Tibial nerve (tissue), 4 donors: ENCODE results near the gene USP17L12. TPM values are rescaled to one million over a fixed set of nuclear protein-coding genes. Genes with fewer than 3 reads are reported as not detected.
"Not testable (repeated sequence)": the region's sequence is repeated elsewhere in the genome, so short reads cannot be mapped to it uniquely, and the experiment has no call there.

ENCODE experiments used
- DNase-seq, 2 donors: peaks; one replicate each; pipeline ENCODE4 v3.0.0-alpha.2; 2019; ENCODE audit warnings: low spot score in 2 of 2
- H3K27ac ChIP-seq, 4 donors: fragments of 200-600 bp; sonication (generic) in 3 of 4; one replicate each; pipeline ENCODE4 v1.5.1; 2017 to 2019; ENCODE audit warnings: mild to moderate bottlenecking in 1 of 4
- H3K27me3 ChIP-seq, 2 donors: fragments of 200-600 bp; sonication (generic) in 1 of 2; one replicate each; pipeline versions ENCODE4 v1.5.1 to v1.6.0; 2017 to 2019
- H3K36me3 ChIP-seq, 3 donors: fragments of 200-600 bp; sonication (generic); one replicate each; pipeline ENCODE4 v1.5.1; 2018 to 2019
- H3K4me1 ChIP-seq, 4 donors: fragments of 200-600 bp; sonication (generic) in 3 of 4; one replicate each; pipeline ENCODE4 v1.5.1; 2017 to 2019
- H3K4me3 ChIP-seq, 4 donors: fragments of 200-600 bp; sonication (generic) in 3 of 4; one replicate each; pipeline ENCODE4 v1.5.1; 2017 to 2019; ENCODE audit warnings: mild to moderate bottlenecking in 1 of 4, moderate library complexity in 1 of 4
- H3K9me3 ChIP-seq, 4 donors: fragments of 200-600 bp; sonication (generic) in 3 of 4; one replicate each; pipeline ENCODE4 v1.5.1; 2017 to 2019
- WGBS, 2 donors: methylation state at CpG; one replicate each; pipeline ENCODE4 v1.1.5; 2018; 5-methylcytosine and 5-hydroxymethylcytosine counted together
- total RNA-seq, 4 donors: library from RNA; depleted of rRNA; stranded (reverse); fragments of >200 nt; gene quantifications; one replicate each; pipeline ENCODE4 v1.1.0, GENCODE V29; 2016

USP17L12 gene
- total RNA-seq, 4 donors from 2014 or later, result not detected

DNA sequence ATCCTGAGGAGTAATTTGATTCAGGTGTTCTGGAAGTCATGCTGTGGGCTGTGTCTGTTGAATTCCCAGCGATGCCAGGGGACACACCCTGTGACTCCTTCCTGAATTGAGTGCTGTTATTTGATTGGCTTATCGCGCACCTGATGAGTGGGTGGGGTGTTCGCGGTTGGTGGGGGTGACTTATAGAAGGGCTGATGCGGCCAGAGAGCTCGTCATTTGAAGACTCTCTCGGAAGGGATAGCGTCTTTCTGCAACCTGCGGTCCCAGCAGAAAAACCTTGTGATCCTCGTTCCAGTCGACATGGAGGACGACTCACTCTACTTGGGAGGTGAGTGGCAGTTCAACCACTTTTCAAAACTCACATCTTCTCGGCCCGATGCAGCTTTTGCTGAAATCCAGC, 47.4 kb downstream of the USP17L12 start, which contains the start of gene USP17L22:
USP17L22 (plus strand) TSS at position 301 of the 400 bp plus-strand sequence; CDS start at position 301, 0 bp downstream.
- not testable (repeated sequence) for H3K36me3 ChIP-seq, H3K9me3 ChIP-seq, H3K4me3 ChIP-seq, H3K4me1 ChIP-seq, H3K27me3 ChIP-seq, DNase-seq, H3K27ac ChIP-seq
- no CpG with 5 or more reads among the region's 15 CpGs for WGBS, 2 donors

Other genes with a start within 250 kb of the USP17L12 start
- gene FAM90A26, start 49.7 kb upstream of the USP17L12 start, total RNA-seq, result not detected
- not detected for gene USP17L10, start 9.5 kb upstream of the USP17L12 start, total RNA-seq
- gene USP17L11, start 4.7 kb upstream of the USP17L12 start, total RNA-seq, result not detected
- gene USP17L13, start 4.7 kb downstream of the USP17L12 start, total RNA-seq, result not detected
- gene USP17L15, start 14.2 kb downstream of the USP17L12 start, total RNA-seq, result not detected
- gene USP17L17, start 23.7 kb downstream of the USP17L12 start, total RNA-seq, result not detected
- not detected for gene USP17L18, start 28.5 kb downstream of the USP17L12 start, total RNA-seq
- not detected for gene USP17L19, start 33.2 kb downstream of the USP17L12 start, total RNA-seq
- gene USP17L20, start 38.0 kb downstream of the USP17L12 start, total RNA-seq, result not detected
- gene USP17L21, start 42.7 kb downstream of the USP17L12 start, total RNA-seq, result not detected
- not detected for gene USP17L22, start 47.5 kb downstream of the USP17L12 start, total RNA-seq
- gene USP17L24, start 105.0 kb downstream of the USP17L12 start, total RNA-seq, result not detected
- not detected for gene USP17L25, start 109.8 kb downstream of the USP17L12 start, total RNA-seq
- not detected for gene USP17L26, start 114.5 kb downstream of the USP17L12 start, total RNA-seq
- not detected for gene USP17L5, start 119.3 kb downstream of the USP17L12 start, total RNA-seq
- not detected for gene USP17L27, start 124.0 kb downstream of the USP17L12 start, total RNA-seq
- gene USP17L28, start 128.7 kb downstream of the USP17L12 start, total RNA-seq, result not detected
- not detected for gene USP17L29, start 133.5 kb downstream of the USP17L12 start, total RNA-seq
- not detected for gene USP17L30, start 143.0 kb downstream of the USP17L12 start, total RNA-seq
- not detected for gene DEFB131A, start 224.3 kb downstream of the USP17L12 start, total RNA-seq